NCI-H2171 treated with DMSO at 0.1 percent for 48 hours (cell line): ENCODE results near the gene GDF10.

Experiments
- DNase-seq: peaks from one replicate; lab custom pipeline; 2025; lab: John Stamatoyannopoulos, UW

Gene GDF10

GRCh38 chr10:47299611-47300428 lies at the start of gene GDF10:
GDF10 (plus strand) TSS chr10:47300197; CDS start chr10:47300652, 455 bp downstream.
- no peak for DNase-seq

DNA sequence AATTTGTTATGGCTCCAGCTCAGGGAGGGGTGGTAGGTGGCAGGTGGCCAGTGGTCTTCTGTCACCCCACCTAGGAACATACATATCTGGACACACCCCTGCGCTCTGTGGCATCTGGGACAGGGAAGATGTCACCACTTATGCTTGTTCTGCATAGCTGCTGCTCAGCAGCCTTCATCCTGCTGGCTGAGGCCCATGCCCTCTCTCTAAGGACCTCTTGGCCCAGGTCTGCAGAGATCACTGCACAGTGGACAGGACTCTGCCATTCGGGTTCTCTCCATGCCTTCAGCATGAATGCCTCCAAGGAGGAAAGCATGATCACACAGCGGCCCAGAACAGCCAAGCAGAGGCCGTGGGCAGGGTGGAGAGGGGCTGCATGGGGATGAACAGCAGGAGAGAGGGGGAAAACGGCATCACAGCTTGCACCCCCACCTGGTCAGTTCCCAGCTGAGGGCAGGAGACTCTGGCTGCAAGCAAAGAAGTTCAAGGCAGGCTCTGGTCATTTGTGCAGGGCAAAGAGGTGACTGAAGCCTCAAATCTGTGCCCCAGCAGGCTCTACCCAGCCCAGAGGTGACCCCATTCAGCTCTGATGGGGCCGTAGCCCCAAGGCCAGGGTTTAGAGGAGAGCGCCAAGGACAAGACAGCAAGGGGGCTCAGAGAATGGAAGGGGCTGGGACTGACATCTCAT lies 47.8 kb upstream of the GDF10 start:
- DNase-seq: no peak

GRCh38 chr10:47253030-47253637 lies 46.9 kb upstream of the GDF10 start:
- DNase-seq: no peak

- DNase-seq: no peak
Measured at GRCh38 chr10:47253651-47254375, 46.2 kb upstream of the GDF10 start.

- peak; percentile 6 for DNase-seq
Measured at GRCh38 chr10:47254611-47255010, 45.4 kb upstream of the GDF10 start.

DNA sequence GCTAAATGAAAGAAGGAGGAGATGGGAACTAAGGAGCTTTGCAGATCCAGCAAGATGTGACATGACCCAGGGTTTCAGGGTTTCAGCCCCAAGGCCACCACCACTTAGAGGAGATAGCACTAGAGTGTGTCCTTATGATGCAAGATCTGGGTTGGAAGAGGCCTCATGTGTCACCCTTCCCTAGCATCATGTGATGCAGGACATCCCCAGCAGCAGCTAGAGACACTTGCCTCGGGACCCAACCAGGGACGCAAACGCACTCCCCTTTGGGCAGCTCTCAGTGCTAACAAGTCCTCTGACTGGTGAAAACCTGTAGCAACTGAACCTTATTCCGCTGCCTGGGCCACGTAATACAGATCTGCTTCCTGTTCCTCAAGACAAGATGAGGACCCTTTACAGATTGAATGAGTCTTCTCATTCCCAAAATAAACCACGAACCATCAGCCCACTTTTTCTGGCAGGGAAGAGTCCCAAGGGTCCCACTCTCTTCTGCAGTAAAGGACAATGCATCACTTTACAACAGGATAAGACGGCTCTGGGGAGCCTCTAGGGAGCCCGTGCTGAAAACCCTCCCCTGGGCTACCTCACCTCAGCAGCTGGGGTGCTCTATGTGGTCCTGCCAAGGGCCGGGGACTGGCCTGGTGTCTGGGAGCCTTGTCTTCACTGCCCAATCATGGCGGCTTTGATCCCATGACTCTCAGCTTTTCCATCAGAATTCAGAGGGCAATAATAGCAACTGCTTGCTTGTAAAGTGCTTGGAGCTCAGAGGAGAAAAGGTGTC lies 44.8 kb upstream of the GDF10 start:
- DNase-seq: no peak

GRCh38 chr10:47255866-47256265 lies 44.1 kb upstream of the GDF10 start:
- DNase-seq: no peak

DNA sequence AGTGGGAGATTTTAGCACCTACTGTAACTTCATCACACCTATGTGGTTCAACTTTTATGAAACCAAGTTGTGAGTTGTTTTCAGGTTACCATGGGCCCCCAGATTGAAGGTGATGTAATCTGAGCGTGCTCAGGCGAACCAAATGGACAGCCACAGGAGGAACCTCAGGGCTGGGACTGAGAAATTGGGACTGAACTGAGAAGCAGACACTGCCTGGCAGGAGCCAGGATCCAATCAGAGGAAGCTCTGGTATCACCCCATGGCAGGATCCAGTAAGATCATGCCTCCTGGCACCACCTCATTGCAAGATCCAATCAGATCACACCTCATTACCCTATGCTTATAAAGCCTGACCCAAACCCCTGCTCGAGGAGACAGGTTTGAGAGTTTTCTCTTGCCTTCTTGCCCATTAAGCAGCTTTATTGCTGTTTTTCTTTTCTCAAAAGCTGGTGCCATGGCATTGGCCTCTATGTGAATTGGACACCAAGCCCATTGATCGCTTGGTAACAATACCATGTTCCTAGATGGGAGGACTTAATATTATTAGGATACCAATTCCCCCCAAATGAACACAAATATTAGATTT lies 43.2 kb upstream of the GDF10 start:
- DNase-seq: no peak

DNA sequence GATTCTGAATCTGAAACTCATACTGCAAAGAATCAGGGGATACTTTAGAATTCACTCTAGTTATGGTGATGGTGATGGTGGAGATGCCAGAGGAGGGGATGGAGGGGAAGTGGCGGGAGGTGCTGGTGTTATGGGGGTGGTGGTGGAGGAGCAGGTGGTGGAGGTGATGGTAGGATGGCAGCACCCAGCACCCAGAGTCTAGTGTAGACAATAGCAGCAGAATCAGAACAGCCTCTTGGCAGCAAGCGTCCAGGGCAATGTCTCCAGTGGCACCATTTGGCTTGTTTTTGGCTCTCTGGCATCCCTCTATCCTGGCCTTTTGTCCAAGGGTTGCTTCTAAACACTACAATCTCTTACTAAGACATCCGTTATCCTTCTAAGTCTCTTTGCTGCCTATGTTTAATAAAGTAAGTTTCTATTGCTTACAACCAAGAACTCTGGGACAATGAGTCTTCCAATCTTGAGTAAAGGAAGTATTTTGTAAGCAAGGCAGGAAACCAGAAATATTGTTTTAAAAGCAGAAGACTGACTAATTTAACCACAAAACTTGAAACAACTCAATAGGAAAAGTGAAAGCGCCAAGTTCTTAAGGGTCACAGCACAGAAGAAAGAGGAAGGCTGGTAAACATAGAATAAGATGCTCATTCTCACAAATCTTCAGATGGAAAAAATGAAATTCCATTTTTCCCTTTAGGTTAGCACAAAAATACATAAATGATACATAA lies 42.4 kb upstream of the GDF10 start:
- DNase-seq: no peak

- DNase-seq: no peak
Measured at GRCh38 chr10:47258921-47259320, 41.1 kb upstream of the GDF10 start.

- no peak for DNase-seq
Measured at GRCh38 chr10:47259466-47259865, 40.5 kb upstream of the GDF10 start.

GRCh38 chr10:47260505-47261111 lies 39.4 kb upstream of the GDF10 start:
- no peak for DNase-seq

- no peak for DNase-seq
Measured at GRCh38 chr10:47261121-47261520, 38.9 kb upstream of the GDF10 start.

DNA sequence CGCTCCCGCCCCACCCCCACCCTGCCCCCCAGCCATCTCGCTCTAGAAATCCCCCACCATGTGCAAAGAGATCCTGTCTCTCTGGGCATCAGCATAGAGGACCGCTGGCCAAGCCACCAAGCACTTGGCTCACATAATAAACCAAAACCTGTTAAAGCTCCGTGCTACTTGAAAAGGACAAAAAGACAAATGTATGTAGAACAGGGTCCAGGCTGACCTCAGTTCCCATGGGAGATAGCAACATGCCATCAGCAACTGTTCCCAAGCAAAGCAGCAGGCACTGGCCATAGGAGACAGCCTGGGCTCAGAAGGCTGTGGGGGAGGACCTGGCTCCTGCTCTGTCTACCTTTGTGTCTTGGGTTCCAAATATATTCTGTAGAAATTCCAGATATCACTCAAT lies 38.4 kb upstream of the GDF10 start:
- no peak for DNase-seq

- DNase-seq: no peak
Measured at GRCh38 chr10:47262606-47263533, 37.1 kb upstream of the GDF10 start.

GRCh38 chr10:47264797-47265281 lies 35.2 kb upstream of the GDF10 start:
- DNase-seq: no peak

DNA sequence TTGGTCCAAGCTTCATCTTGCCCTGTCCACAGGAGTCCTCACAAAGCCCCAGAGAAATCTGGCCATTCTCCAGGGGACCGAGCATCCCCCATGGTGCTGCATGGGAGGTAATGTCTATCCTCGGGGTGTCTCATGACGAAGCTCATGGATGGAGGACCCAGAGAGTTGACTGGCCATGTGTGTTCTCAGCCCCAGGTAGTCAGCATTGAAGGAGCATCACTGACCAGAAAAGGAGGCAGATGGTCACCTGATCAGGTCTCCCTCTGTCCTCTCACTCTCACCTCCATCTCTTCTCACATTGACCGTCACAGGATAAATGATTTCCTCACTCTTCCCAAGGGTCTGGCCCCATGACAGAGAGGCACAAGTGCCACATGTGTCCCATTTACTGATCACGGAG lies 33.4 kb upstream of the GDF10 start:
- no peak for DNase-seq

DNA sequence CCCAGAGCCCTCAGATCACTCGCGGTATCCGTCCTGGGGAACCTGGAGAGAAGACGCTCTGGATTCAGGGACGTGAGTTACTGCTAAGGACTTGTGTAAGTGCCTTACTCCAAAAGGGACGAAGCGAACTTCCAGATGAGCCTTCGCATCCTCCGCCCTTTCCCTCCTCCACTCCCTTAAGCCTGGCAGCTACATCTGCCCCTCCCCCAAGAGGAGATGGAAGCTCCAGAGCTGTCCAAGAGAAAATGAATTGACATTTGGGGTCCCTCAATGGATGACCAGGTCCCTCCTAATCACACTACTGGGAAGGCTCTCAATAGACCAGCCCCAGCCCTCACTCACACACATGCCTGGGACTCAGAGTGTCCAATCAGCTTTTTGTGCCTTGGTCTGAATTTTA lies 31.3 kb upstream of the GDF10 start:
- no peak for DNase-seq

DNA sequence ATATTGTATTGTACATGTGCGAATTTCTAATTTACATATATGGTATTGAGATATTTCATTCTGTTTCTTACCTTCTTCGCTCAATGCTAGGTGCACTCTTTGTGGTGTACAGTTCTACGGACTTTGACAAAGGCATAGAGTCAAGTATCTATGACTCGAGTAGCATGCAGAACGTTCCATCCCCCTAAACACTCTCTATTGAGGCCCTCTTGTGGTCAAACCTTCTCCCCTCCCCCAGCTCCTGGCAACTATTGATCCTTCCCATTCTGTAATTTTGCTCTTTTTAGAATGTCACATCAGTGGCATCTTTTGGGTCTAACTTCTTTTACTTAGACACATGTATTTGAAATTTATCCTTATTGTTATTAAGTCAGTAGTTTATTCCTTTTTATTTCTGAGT lies 30.7 kb upstream of the GDF10 start:
- DNase-seq: no peak
